Astrocyte of the cerebellum (primary cell): Measurements from ENCODE around the gene ATXN1.

Experiments used
- DNase-seq: peaks from one replicate; pipeline ENCODE4 v3.0.0-alpha.2; 2011; ENCODE audit warnings: low read depth
- H3K4me3 ChIP-seq: 2 replicates; pipeline ENCODE4 v1.5.1; 2011; ENCODE audit warnings: mild to moderate bottlenecking, low read depth, low read length, moderate library complexity
- in situ Hi-C: cut with HindIII; loops from 2 replicates; pipeline ENCODE4 v1.10.0; 2017; ENCODE audit warnings: low sequenced_read_pairs
- TF ChIP-seq, protein P1 (sequence below): IDR thresholded peaks from 2 replicates; pipeline ENCODE4 v1.5.1; 2012; ENCODE audit warnings: low read length, low read depth, moderate library complexity, mild to moderate bottlenecking; ENCODE audit errors: missing control alignments

ATXN1 gene

DNA sequence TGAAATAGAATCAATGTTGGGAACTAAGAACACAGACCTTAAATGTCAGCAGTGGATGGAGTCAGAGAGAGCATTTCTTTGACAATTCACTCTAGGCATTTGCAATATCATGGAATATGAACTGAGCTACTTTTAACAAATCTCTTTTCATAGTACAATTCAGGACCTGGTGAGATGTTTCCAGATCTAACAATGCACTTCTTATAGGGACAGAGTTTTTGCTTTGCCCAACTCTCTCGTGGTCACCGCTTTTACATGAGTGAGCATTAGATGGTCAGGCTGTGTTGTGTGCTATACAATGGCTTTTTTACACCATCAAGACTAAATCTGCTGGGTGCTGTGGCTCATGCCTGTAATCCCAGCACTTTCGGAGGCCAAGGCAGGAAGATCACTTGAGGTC lies 233.6 kb downstream of the ATXN1 start:
- no peak for DNase-seq
- TF ChIP-seq, protein P1, sequence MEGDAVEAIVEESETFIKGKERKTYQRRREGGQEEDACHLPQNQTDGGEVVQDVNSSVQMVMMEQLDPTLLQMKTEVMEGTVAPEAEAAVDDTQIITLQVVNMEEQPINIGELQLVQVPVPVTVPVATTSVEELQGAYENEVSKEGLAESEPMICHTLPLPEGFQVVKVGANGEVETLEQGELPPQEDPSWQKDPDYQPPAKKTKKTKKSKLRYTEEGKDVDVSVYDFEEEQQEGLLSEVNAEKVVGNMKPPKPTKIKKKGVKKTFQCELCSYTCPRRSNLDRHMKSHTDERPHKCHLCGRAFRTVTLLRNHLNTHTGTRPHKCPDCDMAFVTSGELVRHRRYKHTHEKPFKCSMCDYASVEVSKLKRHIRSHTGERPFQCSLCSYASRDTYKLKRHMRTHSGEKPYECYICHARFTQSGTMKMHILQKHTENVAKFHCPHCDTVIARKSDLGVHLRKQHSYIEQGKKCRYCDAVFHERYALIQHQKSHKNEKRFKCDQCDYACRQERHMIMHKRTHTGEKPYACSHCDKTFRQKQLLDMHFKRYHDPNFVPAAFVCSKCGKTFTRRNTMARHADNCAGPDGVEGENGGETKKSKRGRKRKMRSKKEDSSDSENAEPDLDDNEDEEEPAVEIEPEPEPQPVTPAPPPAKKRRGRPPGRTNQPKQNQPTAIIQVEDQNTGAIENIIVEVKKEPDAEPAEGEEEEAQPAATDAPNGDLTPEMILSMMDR, result no peak
- no peak overlapping the region for H3K4me3 ChIP-seq
- in situ Hi-C loops, result no loop called here

- TF ChIP-seq, protein P1, result no peak
- DNase-seq, result peak; percentile 65
- in situ Hi-C loops, result loop anchor here (25.0 kb wide), 1 partner anchor 238 kb away; the partner anchor contains the start of gene ATXN1
Measured at GRCh38 chr6:16524380-16524707, 236.9 kb downstream of the ATXN1 start.

GRCh38 chr6:16523606-16524379 lies 237.5 kb downstream of the ATXN1 start:
- TF ChIP-seq, protein P1, result no peak
- in situ Hi-C loops, result loop anchor here (25.0 kb wide), 1 partner anchor 239 kb away; the partner anchor contains the start of gene ATXN1
- DNase-seq, result peak; percentile 95
- no peak overlapping the region for H3K4me3 ChIP-seq

More at GRCh38 chr6:16524380-16524707, 236.9 kb downstream of the ATXN1 start:
- no peak overlapping the region for H3K4me3 ChIP-seq

- in situ Hi-C loops, result loop anchor here (25.0 kb wide), 1 partner anchor 239 kb away; the partner anchor contains the start of gene ATXN1
- no peak for DNase-seq
- TF ChIP-seq, protein P1, result no peak
- no peak overlapping the region for H3K4me3 ChIP-seq
Measured at GRCh38 chr6:16522937-16523336, 238.3 kb downstream of the ATXN1 start.

DNA sequence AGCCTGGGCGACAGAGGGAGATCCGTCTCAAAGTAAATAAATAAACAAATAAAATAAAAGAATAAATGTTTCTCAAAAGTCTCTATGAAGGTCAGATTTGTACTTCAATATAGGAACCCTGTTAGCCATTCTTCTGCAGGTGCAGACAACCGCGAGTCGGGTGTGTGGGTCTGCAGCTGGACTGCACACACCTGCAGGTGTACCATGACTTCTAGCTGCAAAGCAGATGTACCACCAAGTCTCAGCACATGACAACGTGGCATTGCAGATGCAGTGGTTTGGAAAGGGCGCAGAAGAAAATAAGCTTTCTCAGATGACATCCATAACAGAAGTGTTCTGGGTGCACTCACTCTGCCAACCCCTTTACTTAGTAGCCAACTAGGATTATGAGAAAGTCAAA lies 239.7 kb downstream of the ATXN1 start:
- no peak for DNase-seq
- in situ Hi-C loops, result loop anchor here (25.0 kb wide), 1 partner anchor 241 kb away; the partner anchor contains the start of gene ATXN1
- H3K4me3 ChIP-seq, result no peak overlapping the region
- TF ChIP-seq, protein P1, result no peak

DNA sequence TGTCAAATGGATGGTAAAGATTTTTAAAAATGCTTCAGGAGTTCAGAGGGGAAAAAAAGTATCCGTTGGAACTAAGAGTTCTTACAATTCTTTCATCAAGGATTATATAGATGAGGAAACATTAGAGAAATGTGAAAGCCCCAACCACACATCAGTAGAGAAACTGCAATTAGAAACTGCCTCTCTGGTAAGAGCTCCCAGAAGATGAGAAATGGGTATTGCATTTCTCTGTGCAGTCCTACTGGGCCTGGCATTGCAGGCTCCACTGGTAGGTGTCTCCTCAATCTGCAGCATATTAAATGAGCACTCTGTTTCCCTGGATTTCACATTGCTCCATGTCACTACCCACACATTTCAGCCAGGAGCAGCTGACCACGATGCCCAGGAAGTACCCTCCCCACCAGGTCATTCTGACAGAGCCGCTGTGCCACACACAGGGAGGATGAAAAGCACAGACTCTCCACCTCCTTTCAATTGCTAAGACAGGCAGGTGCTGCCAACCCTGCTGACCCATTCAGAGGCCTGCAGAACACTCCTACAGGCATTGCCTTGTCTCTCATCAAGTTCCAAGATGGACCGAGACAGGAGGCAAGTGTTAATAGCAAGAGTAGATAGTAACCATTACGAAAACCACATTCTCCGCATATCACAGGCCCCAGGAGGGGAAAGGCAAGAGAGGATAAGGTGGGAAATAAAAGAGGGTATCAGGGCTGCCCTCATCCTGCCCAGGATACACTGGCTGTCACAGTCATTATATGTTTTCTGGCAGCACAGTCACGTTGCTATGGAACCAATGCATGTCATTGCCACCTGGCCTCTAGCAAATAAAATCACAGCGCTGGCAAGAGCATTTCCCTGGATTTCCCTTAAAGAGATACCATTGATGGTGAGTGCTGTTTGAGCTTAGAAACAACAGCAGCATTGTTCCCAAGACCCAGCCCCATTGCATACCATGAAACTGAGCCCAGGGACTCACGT lies 241.7 kb downstream of the ATXN1 start:
- TF ChIP-seq, protein P1, result no peak
- no peak for DNase-seq
- in situ Hi-C loops, result loop anchor here (25.0 kb wide), 1 partner anchor 243 kb away; the partner anchor contains the start of gene ATXN1
- H3K4me3 ChIP-seq, result no peak overlapping the region
